ENCODE measurements around the gene MARVELD1. TPM values are rescaled to one million over a fixed set of nuclear protein-coding genes. Genes with fewer than 3 reads are reported as not detected.

Gene MARVELD1
- total and polyA plus RNA-seq, 9 donors = 16.2 to 58.5 (median 40.2) TPM

- Histone ChIP-seq H3K27me3 (no peaks in the 10 kb centered on the region), H3K27ac (no peak overlapping the region), H3K4me1 (ENCODE audit: insufficient read depth) (no peaks in the 10 kb centered on the region), H3K4me3 (no peak overlapping the region), H3K9me3 (no peaks in the 10 kb centered on the region), H3K36me3 (no peaks in the 10 kb centered on the region)
- no peak for DNase-seq
- no peak for TF ChIP-seq POLR2A (IDR thresholded peaks at IDR 0.05)
- TF ChIP-seq EP300 (IDR thresholded peaks at IDR 0.05) = no peak
- no peak for TF ChIP-seq CTCF (IDR thresholded peaks at IDR 0.05)
- intact Hi-C loops (cut with DNase I) = no loop called here
- 91 to 96% (median 95%) methylated on average over 5 of the region's 5 CpGs for WGBS, 3 donors
Observed at GRCh38 chr10:97729014-97729413, 15.5 kb downstream of the MARVELD1 start.

- WGBS, 3 donors = 55 to 61% (median 59%) methylated on average over 9 of the region's 9 CpGs
- intact Hi-C loops (cut with DNase I) = loop anchor here (2.0 to 10.0 kb wide), 6 partner anchors 23 to 57 kb away; no protein-coding TSS in a partner anchor
- no peak overlapping the region for H3K27ac ChIP-seq
Observed at GRCh38 chr10:97731346-97732051, 18.0 kb downstream of the MARVELD1 start.

GRCh38 chr10:97732052-97732359 is 18.5 kb downstream of the MARVELD1 start:
- TF ChIP-seq CTCF (IDR thresholded peaks at IDR 0.05) (no peak), POLR2A (IDR thresholded peaks at IDR 0.05) (no peak), EP300 (IDR thresholded peaks at IDR 0.05) (no peak)
- no peaks in the 10 kb centered on the region for H3K4me1 ChIP-seq (ENCODE audit: insufficient read depth)
- 70 to 75% (median 71%) methylated on average over 4 of the region's 4 CpGs for WGBS, 3 donors
- no peaks in the 10 kb centered on the region for H3K36me3 ChIP-seq
- no peaks in the 10 kb centered on the region for H3K9me3 ChIP-seq
- H3K27me3 ChIP-seq = no peaks in the 10 kb centered on the region
- intact Hi-C loops (cut with DNase I) = loop anchor here (2.0 to 10.0 kb wide), 6 partner anchors 23 to 57 kb away; no protein-coding TSS in a partner anchor
- no peak overlapping the region for H3K4me3 ChIP-seq
- no peak overlapping the region for H3K27ac ChIP-seq
- DNase-seq = peak in 1 of 5 donors; percentile 1

More at GRCh38 chr10:97731346-97732051, 18.0 kb downstream of the MARVELD1 start:
- DNase-seq = peak; percentile 60 to 83 (median 65)
- TF ChIP-seq EP300 (IDR thresholded peaks at IDR 0.05) = no peak
- no peak for TF ChIP-seq POLR2A (IDR thresholded peaks at IDR 0.05)
- peak; percentile 46 to 91 (median 90) for TF ChIP-seq CTCF (IDR thresholded peaks at IDR 0.05)
- Histone ChIP-seq H3K36me3 (no peaks in the 10 kb centered on the region), H3K27me3 (no peaks in the 10 kb centered on the region), H3K4me3 (no peak overlapping the region), H3K4me1 (ENCODE audit: insufficient read depth) (no peaks in the 10 kb centered on the region), H3K9me3 (no peaks in the 10 kb centered on the region)

GRCh38 chr10:97733256-97733655 is 19.7 kb downstream of the MARVELD1 start:
- WGBS, 3 donors = 77 to 81% (median 81%) methylated on average over 5 of the region's 5 CpGs
- DNase-seq = no peak
- intact Hi-C loops (cut with DNase I) = loop anchor here (2.0 to 10.0 kb wide), 6 partner anchors 24 to 58 kb away; no protein-coding TSS in a partner anchor

More at GRCh38 chr10:97733256-97733655, 19.7 kb downstream of the MARVELD1 start:
- TF ChIP-seq CTCF (IDR thresholded peaks at IDR 0.05) (no peak), EP300 (IDR thresholded peaks at IDR 0.05) (no peak), POLR2A (IDR thresholded peaks at IDR 0.05) (no peak)
- Histone ChIP-seq H3K27me3 (no peaks in the 10 kb centered on the region), H3K4me3 (no peak overlapping the region), H3K9me3 (no peaks in the 10 kb centered on the region), H3K4me1 (ENCODE audit: insufficient read depth) (no peaks in the 10 kb centered on the region), H3K36me3 (no peaks in the 10 kb centered on the region), H3K27ac (no peak overlapping the region)

Measured in ovary (tissue), 9 donors.